Fibroblast of mammary gland (primary cell): ENCODE data around the gene WWOX.

Experiments used
- DNase-seq: peaks from one replicate; pipeline ENCODE4 v3.0.0-alpha.2; 2010; ENCODE audit warnings: low read depth
- H3K4me3 ChIP-seq: 2 replicates; pipeline ENCODE4 v1.5.1; 2011; ENCODE audit warnings: low read depth, mild to moderate bottlenecking, low read length, moderate library complexity; ENCODE audit not compliant: control insufficient read depth
- CTCF ChIP-seq: conservative IDR thresholded peaks from 2 replicates; pipeline ENCODE4 v1.5.1; 2011; ENCODE audit warnings: low read depth, low read length, inconsistent platforms; ENCODE audit not compliant: control insufficient read depth, insufficient read depth

The WWOX gene

GRCh38 chr16:78175287-78175686 is 75.8 kb downstream of the WWOX start:
- no peak overlapping the region for H3K4me3 ChIP-seq
- no peak for TF ChIP-seq CTCF
- peak; percentile 40 for DNase-seq

GRCh38 chr16:78176435-78176834 is 77.0 kb downstream of the WWOX start:
- TF ChIP-seq CTCF, result no peak
- no peak overlapping the region for H3K4me3 ChIP-seq
- DNase-seq, result no peak

DNA sequence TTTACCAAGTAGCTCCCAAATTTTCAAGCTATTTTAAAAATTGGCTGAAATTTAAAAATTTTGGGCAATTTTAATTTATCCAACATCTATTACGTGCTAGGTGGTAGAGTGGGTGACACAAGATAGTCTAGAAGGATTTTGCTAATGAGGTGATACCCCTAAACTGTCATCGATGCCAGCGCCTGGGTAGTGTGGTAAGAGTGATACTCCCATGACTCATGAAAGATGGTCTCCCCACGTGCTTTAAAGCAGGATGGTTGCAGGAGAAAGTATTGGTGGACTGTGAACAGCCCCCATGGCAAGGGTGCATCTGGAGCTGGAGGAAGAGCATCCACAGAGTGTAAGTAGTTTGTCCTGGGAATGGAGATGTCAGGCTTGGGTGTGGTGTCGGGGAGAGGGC is 77.8 kb downstream of the WWOX start:
- no peak overlapping the region for H3K4me3 ChIP-seq
- DNase-seq, result no peak
- TF ChIP-seq CTCF, result no peak

DNA sequence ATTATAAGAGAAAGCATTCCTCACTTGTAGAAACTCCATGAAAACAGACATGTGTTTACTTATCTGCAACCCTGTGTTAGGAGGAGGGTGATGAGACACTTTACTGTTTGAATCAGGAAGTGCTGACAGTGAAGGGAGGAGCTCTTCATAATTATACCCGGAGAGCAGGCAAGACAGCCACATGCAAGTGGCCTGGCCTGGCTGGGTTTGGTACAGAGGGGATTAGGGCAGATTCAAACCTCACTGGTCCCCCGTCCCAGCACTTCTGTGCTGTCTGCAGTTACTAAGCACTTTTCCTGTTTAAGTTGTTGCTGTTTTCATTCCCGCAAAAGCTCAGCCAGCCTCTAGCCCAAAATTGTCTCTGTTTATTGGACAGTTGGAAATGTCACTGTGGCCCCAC is 78.5 kb downstream of the WWOX start:
- no peak for TF ChIP-seq CTCF
- H3K4me3 ChIP-seq, result no peak overlapping the region
- no peak for DNase-seq

DNA sequence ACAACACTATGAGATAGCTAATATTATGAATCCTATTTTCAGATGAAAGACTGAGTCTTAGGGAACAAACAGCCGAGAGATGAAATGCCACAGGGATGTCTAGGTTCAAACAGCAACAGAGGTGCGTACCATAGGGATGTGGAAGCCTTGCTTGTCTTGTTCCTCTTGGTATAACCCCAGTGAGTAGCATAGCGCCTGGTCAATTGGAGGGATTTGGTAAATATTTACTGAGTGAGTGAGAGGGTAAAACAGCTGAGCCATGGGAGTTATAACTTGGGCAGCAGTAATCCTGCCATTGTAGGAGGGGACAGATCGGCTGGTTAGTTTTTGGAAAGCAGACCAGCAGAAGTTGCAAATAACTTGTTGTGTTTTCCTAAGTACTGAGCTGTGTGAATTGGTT is 80.2 kb downstream of the WWOX start:
- DNase-seq, result no peak
- no peak for TF ChIP-seq CTCF
- no peak overlapping the region for H3K4me3 ChIP-seq

DNA sequence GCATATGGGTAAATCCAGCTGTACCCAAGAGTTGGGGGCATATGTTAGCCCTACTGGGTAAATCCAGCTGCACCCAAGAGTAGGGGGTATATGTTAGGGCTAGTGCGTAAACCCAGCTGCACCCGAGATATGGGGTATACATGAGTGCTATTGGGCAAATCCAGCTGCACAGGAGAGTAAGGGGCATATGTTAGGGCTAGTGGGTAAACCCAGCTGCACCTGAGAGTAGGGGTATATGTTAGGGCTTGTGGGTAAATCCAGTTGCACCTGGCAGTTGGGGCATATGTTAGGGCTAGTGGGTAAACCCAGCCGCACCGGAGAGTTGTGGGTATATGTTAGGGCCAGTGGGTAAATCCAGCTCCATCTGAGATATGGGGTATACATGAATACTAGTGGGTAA is 80.9 kb downstream of the WWOX start:
- no peak for TF ChIP-seq CTCF
- DNase-seq, result no peak
- no peak overlapping the region for H3K4me3 ChIP-seq

GRCh38 chr16:78183437-78184237 is 84.2 kb downstream of the WWOX start:
- DNase-seq, result peak; percentile 5
- H3K4me3 ChIP-seq, result no peak overlapping the region
- no peak for TF ChIP-seq CTCF
